Motor neuron (in vitro differentiated cells): ENCODE data around the gene CXCL12. TPM values are rescaled to one million over a fixed set of nuclear protein-coding genes. Genes with fewer than 3 reads are reported as not detected.
A peak's percentile ranks its signal among the peaks of the same experiment; 100 is the strongest.

ENCODE experiments used
- ATAC-seq, 8 experiments: fragments of 200-7000 bp; cut with Tn5 transposase; replicated peaks in 6 of 8; 2 replicates each; pipeline ENCODE4 v1.8.0; 2021; ENCODE audit warnings: mild to moderate bottlenecking in 8 of 8, moderate library complexity in 8 of 8
- H3K27ac ChIP-seq, 2 donors: fragments of 250-450 bp; sonication (Bioruptor Pico); 2 replicates each; pipeline ENCODE4 v1.9.0; 2021; ENCODE audit warnings: antibody characterized with exemption in 2 of 2, mild to moderate bottlenecking in 2 of 2, moderate library complexity in 1 of 2
- H3K4me1 ChIP-seq, 2 donors: fragments of 250-450 bp; sonication (Bioruptor Pico); replicated peaks in 1 of 2; 2 replicates each; pipeline ENCODE4 v1.6.1; 2021; ENCODE audit warnings: antibody characterized with exemption in 2 of 2, mild to moderate bottlenecking in 2 of 2, moderate library complexity in 1 of 2
- H3K4me3 ChIP-seq, 5 donors: fragments of 250-450 bp; sonication (Bioruptor Pico); 2 replicates each; pipeline ENCODE4 v1.9.0; 2021; ENCODE audit warnings: antibody characterized with exemption in 5 of 5, mild to moderate bottlenecking in 5 of 5, moderate library complexity in 4 of 5
- WGBS, 10 experiments: fragments of 450-650 bp; shearing (Covaris generic); methylation state at CpG; one replicate each; pipeline ENCODE4 v1.0.0; 2022; 5-methylcytosine and 5-hydroxymethylcytosine counted together
- in situ Hi-C, 9 experiments: fragments of 400-800 bp; cut with MboI; loops; one replicate each; pipeline ENCODE4 v1.15.0; 2021; ENCODE audit warnings: low sequenced_read_pairs in 9 of 9, low pct_unique_long_range_greater_than_20kb in 2 of 9; ENCODE audit not compliant: unreplicated experiment in 9 of 9
- total RNA-seq, 8 experiments: library from RNA; unstranded; fragments of 300-600 nt; gene quantifications; 2 replicates each; pipeline versions ENCODE4 v1.2.3 to v1.2.4, GENCODE V29; 2022

Gene CXCL12
- total RNA-seq, 8 experiments from 2014 or later: 1.2 to 121 (median 7.0) TPM

- in situ Hi-C loops: loop anchor here in 8 of 9 experiments (25.0 kb wide), 3 partner anchors 482 to 718 kb away; no protein-coding TSS in a partner anchor
- Histone ChIP-seq H3K4me3 (no peak overlapping the region), H3K27ac (no peak overlapping the region), H3K4me1 (peaks cover 35 to 48% of the 10 kb centered on the region in 2 donors)
- 42 to 100% (median 67%) methylated on average over 1 to 3 of the region's 4 CpGs; no CpG with 5 or more reads in 3 of the 10 experiments for WGBS, 10 experiments
- no peak for ATAC-seq
These were observed 5.0 kb downstream of the CXCL12 start for GRCh38 chr10:44379907-44380306.

GRCh38 chr10:44378626-44379025, 6.3 kb downstream of the CXCL12 start:
- no peak overlapping the region for H3K4me3 ChIP-seq
- H3K27ac ChIP-seq: no peak overlapping the region
- ATAC-seq: no peak
- peaks cover 31 to 52% of the 10 kb centered on the region in 2 donors for H3K4me1 ChIP-seq
- WGBS, 10 experiments: 80 to 100% (median 100%) methylated on average over 1 to 3 of the region's 14 CpGs; no CpG with 5 or more reads in 5 of the 10 experiments
- in situ Hi-C loops: loop anchor here in 8 of 9 experiments (25.0 kb wide), 3 partner anchors 484 to 716 kb away; no protein-coding TSS in a partner anchor

- WGBS, 10 experiments: 65 to 100% (median 80%) methylated on average over 1 to 10 of the region's 16 CpGs; no CpG with 5 or more reads in 1 of the 10 experiments
- H3K27ac ChIP-seq: no peak overlapping the region
- no peak for ATAC-seq
- H3K4me1 ChIP-seq: peaks cover 24 to 44% of the 10 kb centered on the region in 2 donors
- in situ Hi-C loops: loop anchor here in 8 of 9 experiments (25.0 kb wide), 3 partner anchors 485 to 715 kb away; no protein-coding TSS in a partner anchor
- no peak overlapping the region for H3K4me3 ChIP-seq
These were observed 7.1 kb downstream of the CXCL12 start for GRCh38 chr10:44377651-44378310.

- H3K27ac ChIP-seq: peak overlapping the region; percentile 32 to 62
- no peak overlapping the region for H3K4me3 ChIP-seq
- 0 to 61% (median 34%) methylated on average over 1 to 6 of the region's 7 CpGs for WGBS, 10 experiments
- peak in 5 of 8 experiments; percentile 67 to 93 (median 88) for ATAC-seq
- peaks cover 14 to 42% of the 10 kb centered on the region in 2 donors for H3K4me1 ChIP-seq
- in situ Hi-C loops: loop anchor here in 8 of 9 experiments (25.0 kb wide), 3 partner anchors 486 to 714 kb away; no protein-coding TSS in a partner anchor
These were observed 8.3 kb downstream of the CXCL12 start for GRCh38 chr10:44376472-44377099.

- ATAC-seq: no peak
- Histone ChIP-seq H3K4me3 (no peak overlapping the region), H3K27ac (no peak overlapping the region), H3K4me1 (peaks cover 32 to 62% of the 10 kb centered on the region in 2 donors)
- 53 to 100% (median 100%) methylated on average over 1 to 5 of the region's 6 CpGs; no CpG with 5 or more reads in 7 of the 10 experiments for WGBS, 10 experiments
- in situ Hi-C loops: no loop called here
These were observed 10.7 kb downstream of the CXCL12 start for GRCh38 chr10:44374155-44374554.

- in situ Hi-C loops: no loop called here
- no peak for ATAC-seq
These were observed 11.4 kb downstream of the CXCL12 start for GRCh38 chr10:44373341-44373995.

GRCh38 chr10:44372181-44372580, 12.7 kb downstream of the CXCL12 start:
- no peak overlapping the region for H3K4me3 ChIP-seq
- 100% methylated on average over 1 to 3 of the region's 5 CpGs; no CpG with 5 or more reads in 7 of the 10 experiments for WGBS, 10 experiments
- ATAC-seq: no peak
- no peak overlapping the region for H3K27ac ChIP-seq
- peaks cover 32 to 57% of the 10 kb centered on the region in 2 donors for H3K4me1 ChIP-seq
- in situ Hi-C loops: no loop called here

More at GRCh38 chr10:44373341-44373995, 11.4 kb downstream of the CXCL12 start:
- no peak overlapping the region for H3K27ac ChIP-seq
- H3K4me3 ChIP-seq: no peak overlapping the region
- peaks cover 32 to 62% of the 10 kb centered on the region in 2 donors for H3K4me1 ChIP-seq
- WGBS, 10 experiments: 69 to 100% (median 89%) methylated on average over 1 to 10 of the region's 27 CpGs; no CpG with 5 or more reads in 7 of the 10 experiments

GRCh38 chr10:44370731-44371248, 14.1 kb downstream of the CXCL12 start:
- peak in 5 of 8 experiments; percentile 47 to 94 (median 90) for ATAC-seq
- in situ Hi-C loops: no loop called here
- Histone ChIP-seq H3K4me1 (peaks cover 20 to 43% of the 10 kb centered on the region in 2 donors), H3K27ac (peak overlapping the region; percentile 34 to 55), H3K4me3 (peak overlapping the region in 1 of 5 donors; percentile 7)
- 12 to 77% (median 40%) methylated on average over 2 to 6 of the region's 10 CpGs; no CpG with 5 or more reads in 2 of the 10 experiments for WGBS, 10 experiments

GRCh38 chr10:44369854-44370253, 15.0 kb downstream of the CXCL12 start:
- ATAC-seq: no peak
- WGBS, 10 experiments: 0 to 100% (median 46%) methylated on average over 1 of the region's 1 CpG
- H3K27ac ChIP-seq: no peak overlapping the region

GRCh38 chr10:44369296-44369695, 15.6 kb downstream of the CXCL12 start:
- in situ Hi-C loops: no loop called here
- peaks cover 18 to 28% of the 10 kb centered on the region in 2 donors for H3K4me1 ChIP-seq
- H3K4me3 ChIP-seq: no peak overlapping the region
- H3K27ac ChIP-seq: no peak overlapping the region
- no peak for ATAC-seq
- WGBS, 10 experiments: 20 to 100% (median 92%) methylated on average over 1 to 3 of the region's 6 CpGs; no CpG with 5 or more reads in 4 of the 10 experiments

More at GRCh38 chr10:44369854-44370253, 15.0 kb downstream of the CXCL12 start:
- no peak overlapping the region for H3K4me3 ChIP-seq
- in situ Hi-C loops: no loop called here
- H3K4me1 ChIP-seq: peaks cover 18 to 34% of the 10 kb centered on the region in 2 donors

- no peak for ATAC-seq
- Histone ChIP-seq H3K4me1 (peaks cover 18 to 26% of the 10 kb centered on the region in 2 donors), H3K27ac (no peak overlapping the region), H3K4me3 (no peak overlapping the region)
- in situ Hi-C loops: no loop called here
- 67 to 100% (median 100%) methylated on average over 1 to 3 of the region's 7 CpGs; no CpG with 5 or more reads in 7 of the 10 experiments for WGBS, 10 experiments
These were observed 16.3 kb downstream of the CXCL12 start for GRCh38 chr10:44368637-44369036.

- 20 to 100% (median 76%) methylated on average over 1 to 2 of the region's 6 CpGs; no CpG with 5 or more reads in 6 of the 10 experiments for WGBS, 10 experiments
- no peak for ATAC-seq
- Histone ChIP-seq H3K27ac (no peak overlapping the region), H3K4me1 (peaks cover 18 to 25% of the 10 kb centered on the region in 2 donors), H3K4me3 (no peak overlapping the region)
- in situ Hi-C loops: no loop called here
These were observed 17.8 kb downstream of the CXCL12 start for GRCh38 chr10:44366941-44367630.
